HUES64 (cell line): ENCODE data around the gene SAMD10.
"Not testable (repeated sequence)": the region's sequence is repeated elsewhere in the genome, so short reads cannot be mapped to it uniquely, and the experiment has no call there.

Source experiments
- H3K27ac ChIP-seq: 2 replicates; pipeline ENCODE4 v1.7.0; 2013; ENCODE audit warnings: low read depth, low read length, inconsistent platforms
- H3K27me3 ChIP-seq: 2 replicates; pipeline ENCODE4 v1.6.1; 2013; ENCODE audit warnings: mild to moderate bottlenecking, low read length; ENCODE audit not compliant: insufficient read depth
- H3K36me3 ChIP-seq: 2 replicates; pipeline ENCODE4 v1.6.1; 2013; ENCODE audit warnings: mild to moderate bottlenecking, low read length; ENCODE audit not compliant: insufficient read depth
- H3K4me1 ChIP-seq: 2 replicates; pipeline ENCODE4 v1.6.1; 2013; ENCODE audit warnings: mild to moderate bottlenecking, low read length, moderate library complexity; ENCODE audit not compliant: insufficient read depth
- H3K4me3 ChIP-seq: 2 replicates; pipeline ENCODE4 v1.5.1; 2013; ENCODE audit warnings: mild to moderate bottlenecking, low read length, moderate library complexity
- H3K9ac ChIP-seq: 2 replicates; pipeline ENCODE4 v1.6.1; 2013; ENCODE audit warnings: mild to moderate bottlenecking, low read depth, low read length
- H3K9me3 ChIP-seq: 2 replicates; pipeline ENCODE4 v1.6.1; 2013; ENCODE audit warnings: low read depth, low read length; ENCODE audit not compliant: insufficient read depth
- WGBS: fragments of 150-250, 120-280 bp; methylation state at CpG from one replicate; pipeline ENCODE4 v1.1.7; 2013; ENCODE audit warnings: missing lambda C conversion rate; 5-methylcytosine and 5-hydroxymethylcytosine counted together

The SAMD10 gene

GRCh38 chr20:63933646-63934045, 45.8 kb downstream of the SAMD10 start:
- H3K27ac ChIP-seq: no peak overlapping the region

GRCh38 chr20:63932606-63933160, 46.8 kb downstream of the SAMD10 start:
- no peaks in the 10 kb centered on the region for H3K27me3 ChIP-seq
- H3K27ac ChIP-seq: no peak overlapping the region
- no peaks in the 10 kb centered on the region for H3K4me1 ChIP-seq
- peaks cover 50% of the 10 kb centered on the region for H3K36me3 ChIP-seq
- 95% methylated on average over 17 of the region's 17 CpGs for WGBS
- H3K4me3 ChIP-seq: no peak overlapping the region
- no peaks in the 10 kb centered on the region for H3K9me3 ChIP-seq
- H3K9ac ChIP-seq: no peak overlapping the region

More at GRCh38 chr20:63933646-63934045, 45.8 kb downstream of the SAMD10 start:
- no peaks in the 10 kb centered on the region for H3K27me3 ChIP-seq
- WGBS: 94% methylated on average over 5 of the region's 5 CpGs
- H3K4me1 ChIP-seq: no peaks in the 10 kb centered on the region
- H3K36me3 ChIP-seq: peaks cover 42% of the 10 kb centered on the region
- H3K9ac ChIP-seq: no peak overlapping the region
- no peaks in the 10 kb centered on the region for H3K9me3 ChIP-seq
- H3K4me3 ChIP-seq: no peak overlapping the region

GRCh38 chr20:63931735-63932134, 47.7 kb downstream of the SAMD10 start:
- 96% methylated on average over 18 of the region's 19 CpGs for WGBS
- no peaks in the 10 kb centered on the region for H3K9me3 ChIP-seq
- no peaks in the 10 kb centered on the region for H3K27me3 ChIP-seq
- no peak overlapping the region for H3K9ac ChIP-seq
- no peaks in the 10 kb centered on the region for H3K4me1 ChIP-seq
- H3K27ac ChIP-seq: no peak overlapping the region
- peaks cover 54% of the 10 kb centered on the region for H3K36me3 ChIP-seq
- H3K4me3 ChIP-seq: no peak overlapping the region

- H3K4me1 ChIP-seq: no peaks in the 10 kb centered on the region
- H3K4me3 ChIP-seq: no peak overlapping the region
- H3K27ac ChIP-seq: no peak overlapping the region
- 96% methylated on average over 37 of the region's 37 CpGs for WGBS
- no peaks in the 10 kb centered on the region for H3K27me3 ChIP-seq
- peaks cover 56% of the 10 kb centered on the region for H3K36me3 ChIP-seq
- no peak overlapping the region for H3K9ac ChIP-seq
- no peaks in the 10 kb centered on the region for H3K9me3 ChIP-seq
Measured at GRCh38 chr20:63930971-63931553, 48.4 kb downstream of the SAMD10 start.

GRCh38 chr20:63929473-63929883, 50.0 kb downstream of the SAMD10 start:
- not testable (repeated sequence) for H3K9ac ChIP-seq, H3K27ac ChIP-seq, H3K4me3 ChIP-seq, H3K4me1 ChIP-seq, H3K27me3 ChIP-seq, H3K9me3 ChIP-seq
- H3K36me3 ChIP-seq: peaks cover 46% of the 10 kb centered on the region
- WGBS: 96% methylated on average over 31 of the region's 31 CpGs

GRCh38 chr20:63929071-63929470, 50.4 kb downstream of the SAMD10 start:
- Histone ChIP-seq H3K4me3 (no peak overlapping the region), H3K9me3 (no peaks in the 10 kb centered on the region), H3K36me3 (peaks cover 46% of the 10 kb centered on the region), H3K9ac (no peak overlapping the region), H3K27me3 (no peaks in the 10 kb centered on the region), H3K27ac (no peak overlapping the region), H3K4me1 (no peaks in the 10 kb centered on the region)
- 96% methylated on average over 26 of the region's 26 CpGs for WGBS

GRCh38 chr20:63926298-63926697, 53.1 kb downstream of the SAMD10 start:
- Histone ChIP-seq H3K36me3 (peaks cover 34% of the 10 kb centered on the region), H3K4me3 (no peak overlapping the region), H3K9ac (no peak overlapping the region), H3K27me3 (no peaks in the 10 kb centered on the region), H3K4me1 (no peaks in the 10 kb centered on the region), H3K9me3 (no peaks in the 10 kb centered on the region), H3K27ac (no peak overlapping the region)
- 93% methylated on average over 8 of the region's 8 CpGs for WGBS

GRCh38 chr20:63924241-63924640, 55.2 kb downstream of the SAMD10 start:
- Histone ChIP-seq H3K9me3 (no peaks in the 10 kb centered on the region), H3K9ac (no peak overlapping the region), H3K4me3 (no peak overlapping the region), H3K27ac (no peak overlapping the region), H3K27me3 (no peaks in the 10 kb centered on the region), H3K36me3 (peaks cover 19% of the 10 kb centered on the region), H3K4me1 (no peaks in the 10 kb centered on the region)
- 94% methylated on average over 9 of the region's 9 CpGs for WGBS
